ENCODE data around the gene ZSWIM2. TPM values are rescaled to one million over a fixed set of nuclear protein-coding genes. Genes with fewer than 3 reads are reported as not detected.
"Not testable (repeated sequence)": the region's sequence is repeated elsewhere in the genome, so short reads cannot be mapped to it uniquely, and the experiment has no call there.

Gene ZSWIM2
- polyA plus RNA-seq, 3 donors from 2014 or later = not detected

DNA sequence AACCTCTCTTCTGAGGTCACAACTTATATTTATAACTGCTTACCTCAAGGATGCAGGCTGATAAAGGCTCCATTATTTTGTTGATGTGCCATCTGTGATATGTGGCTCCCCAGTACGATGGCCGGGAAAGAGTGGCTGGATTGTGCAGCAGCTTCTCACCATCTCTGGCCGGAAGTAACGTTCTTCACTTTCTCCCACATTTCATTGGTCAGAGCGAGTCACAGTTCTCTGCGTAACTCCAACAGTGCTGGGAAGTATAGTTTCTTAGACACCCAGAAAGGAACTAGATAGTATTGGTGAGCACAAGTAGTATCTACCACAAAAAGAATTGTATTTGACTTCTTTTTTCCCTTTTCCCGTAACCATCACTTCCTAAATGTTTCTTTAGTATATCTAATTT lies 28.7 kb downstream of the ZSWIM2 start:
- Mint-ChIP-seq H3K27me3 (ENCODE audit: low read depth in 3 of 3) (peaks cover 0 to 2% (median 0%) of the 10 kb centered on the region in 3 donors), H3K27ac (no peak overlapping the region), H3K4me3 (no peak overlapping the region), H3K36me3 (no peaks in the 10 kb centered on the region), H3K4me1 (no peaks in the 10 kb centered on the region), H3K9me3 (peaks cover 0 to 13% (median 8%) of the 10 kb centered on the region in 6 donors)
- DNase-seq = no peak

DNA sequence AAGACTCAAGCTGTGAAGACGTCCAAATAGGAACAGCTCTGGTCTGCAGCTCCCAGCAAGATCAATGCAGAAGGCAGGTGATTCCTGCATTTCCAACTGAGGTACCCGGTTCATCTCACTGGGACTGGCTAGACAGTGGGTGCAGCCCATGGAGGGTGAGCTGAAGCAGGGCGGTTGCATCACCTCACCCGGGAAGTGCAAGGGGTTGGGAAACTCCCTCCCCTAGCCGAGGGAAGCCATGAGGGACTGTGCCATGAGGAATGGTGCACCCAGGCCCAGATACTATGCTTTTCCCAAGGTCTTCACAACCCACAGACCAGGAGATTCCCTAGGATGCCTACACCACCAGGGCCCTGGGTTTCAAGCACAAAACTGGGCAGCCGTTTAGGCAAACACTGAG lies 37.2 kb downstream of the ZSWIM2 start:
- not testable (repeated sequence) for H3K27me3 Mint-ChIP-seq (ENCODE audit: low read depth in 3 of 3); DNase-seq; H3K4me3 Mint-ChIP-seq; H3K4me1 Mint-ChIP-seq; H3K27ac Mint-ChIP-seq; H3K36me3 Mint-ChIP-seq
- H3K9me3 Mint-ChIP-seq = peaks cover 4 to 24% (median 8%) of the 10 kb centered on the region in 6 donors

DNA sequence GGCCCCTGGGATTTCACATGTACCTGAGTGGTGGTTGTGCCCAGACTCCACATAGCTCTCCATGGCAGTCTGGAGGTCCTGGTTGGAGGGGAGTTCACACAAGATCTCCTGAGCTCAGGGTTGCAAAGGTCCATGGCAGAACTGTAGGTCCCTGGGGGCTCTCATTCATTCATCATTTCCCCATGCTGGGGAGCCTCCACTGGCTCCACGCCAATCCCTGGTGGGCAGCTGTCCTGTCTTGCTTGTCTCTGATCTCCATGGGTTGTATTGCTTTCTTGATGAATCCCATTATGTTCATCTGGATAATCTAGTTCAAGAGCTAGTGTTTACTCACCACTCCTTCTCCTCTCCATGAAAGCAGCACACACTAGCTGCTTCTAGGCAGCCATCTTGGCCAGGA lies 42.4 kb downstream of the ZSWIM2 start:
- Mint-ChIP-seq H3K4me1 (no peaks in the 10 kb centered on the region), H3K4me3 (no peak overlapping the region), H3K27ac (no peak overlapping the region), H3K9me3 (peaks cover 6 to 20% (median 18%) of the 10 kb centered on the region in 6 donors), H3K27me3 (ENCODE audit: low read depth in 3 of 3) (peaks cover 0 to 2% (median 0%) of the 10 kb centered on the region in 3 donors), H3K36me3 (no peaks in the 10 kb centered on the region)
- no peak for DNase-seq

DNA sequence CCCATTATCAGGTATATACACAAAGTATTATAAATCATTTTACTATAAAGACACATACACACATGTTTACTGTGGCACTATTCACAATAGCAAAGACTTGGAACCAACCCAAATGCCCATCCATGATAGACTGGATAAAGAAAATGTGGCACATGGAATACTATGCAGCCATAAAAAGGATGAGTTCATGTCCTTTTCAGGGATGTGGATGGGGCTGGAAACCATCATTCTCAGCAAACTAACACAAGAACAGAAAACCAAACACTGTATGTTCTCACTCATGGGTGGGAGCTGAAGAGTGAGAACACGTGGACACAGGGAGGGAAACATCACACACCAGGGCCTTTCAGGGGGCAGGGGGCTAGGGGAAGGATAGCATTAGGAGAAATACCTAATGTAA lies 50.4 kb downstream of the ZSWIM2 start:
- not testable (repeated sequence) for DNase-seq; H3K9me3 Mint-ChIP-seq; H3K4me1 Mint-ChIP-seq; H3K27me3 Mint-ChIP-seq (ENCODE audit: low read depth in 3 of 3); H3K27ac Mint-ChIP-seq; H3K36me3 Mint-ChIP-seq; H3K4me3 Mint-ChIP-seq

DNA sequence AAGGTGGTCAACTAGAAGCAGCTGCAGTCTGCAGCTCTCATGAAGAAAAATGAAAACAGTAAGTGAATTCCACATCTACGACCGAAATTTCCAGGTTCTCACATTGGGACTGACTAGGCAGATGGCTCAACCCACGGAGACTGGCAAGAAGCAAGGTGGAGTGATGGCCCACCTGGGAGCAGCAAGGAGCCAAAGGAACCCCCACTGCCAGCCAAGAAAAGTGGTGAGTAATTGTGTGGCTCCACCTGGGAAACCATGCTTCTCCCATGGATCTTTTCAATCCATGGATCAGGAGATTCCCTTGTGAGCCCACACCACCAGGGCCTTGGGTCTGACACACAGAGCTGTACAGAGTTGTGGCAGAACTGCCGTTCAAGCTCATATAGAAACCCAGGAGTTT lies 64.0 kb downstream of the ZSWIM2 start:
- DNase-seq = no peak
- no peaks in the 10 kb centered on the region for H3K36me3 Mint-ChIP-seq
- no peak overlapping the region for H3K4me3 Mint-ChIP-seq
- H3K27ac Mint-ChIP-seq = no peak overlapping the region
- peaks cover 19 to 44% (median 27%) of the 10 kb centered on the region in 6 donors for H3K9me3 Mint-ChIP-seq
- H3K27me3 Mint-ChIP-seq (ENCODE audit: low read depth in 3 of 3) = peaks cover 0 to 2% (median 0%) of the 10 kb centered on the region in 3 donors
- H3K4me1 Mint-ChIP-seq = no peaks in the 10 kb centered on the region

DNA sequence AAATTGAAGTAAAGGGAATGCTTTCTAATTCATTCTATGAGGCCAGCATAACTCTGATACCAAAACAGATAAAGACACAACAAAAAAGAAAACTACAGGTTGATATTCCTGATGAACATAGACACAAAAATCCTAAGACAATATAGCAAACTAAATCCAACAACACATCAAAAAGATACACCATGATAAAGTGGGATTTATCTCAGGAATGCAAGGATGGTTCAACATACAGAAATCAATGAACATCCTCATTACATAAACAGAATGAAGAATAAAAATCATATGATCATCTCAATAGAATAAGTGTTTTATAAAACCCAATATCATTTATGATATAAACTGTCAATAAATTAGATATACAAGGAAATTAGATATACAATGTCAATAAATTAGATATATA lies 65.7 kb downstream of the ZSWIM2 start:
- H3K36me3 Mint-ChIP-seq = no peaks in the 10 kb centered on the region
- H3K27me3 Mint-ChIP-seq (ENCODE audit: low read depth in 3 of 3) = peaks cover 0 to 2% (median 0%) of the 10 kb centered on the region in 3 donors
- H3K27ac Mint-ChIP-seq = no peak overlapping the region
- H3K9me3 Mint-ChIP-seq = peaks cover 18 to 39% (median 25%) of the 10 kb centered on the region in 6 donors
- H3K4me1 Mint-ChIP-seq = no peaks in the 10 kb centered on the region
- no peak overlapping the region for H3K4me3 Mint-ChIP-seq
- DNase-seq = no peak

DNA sequence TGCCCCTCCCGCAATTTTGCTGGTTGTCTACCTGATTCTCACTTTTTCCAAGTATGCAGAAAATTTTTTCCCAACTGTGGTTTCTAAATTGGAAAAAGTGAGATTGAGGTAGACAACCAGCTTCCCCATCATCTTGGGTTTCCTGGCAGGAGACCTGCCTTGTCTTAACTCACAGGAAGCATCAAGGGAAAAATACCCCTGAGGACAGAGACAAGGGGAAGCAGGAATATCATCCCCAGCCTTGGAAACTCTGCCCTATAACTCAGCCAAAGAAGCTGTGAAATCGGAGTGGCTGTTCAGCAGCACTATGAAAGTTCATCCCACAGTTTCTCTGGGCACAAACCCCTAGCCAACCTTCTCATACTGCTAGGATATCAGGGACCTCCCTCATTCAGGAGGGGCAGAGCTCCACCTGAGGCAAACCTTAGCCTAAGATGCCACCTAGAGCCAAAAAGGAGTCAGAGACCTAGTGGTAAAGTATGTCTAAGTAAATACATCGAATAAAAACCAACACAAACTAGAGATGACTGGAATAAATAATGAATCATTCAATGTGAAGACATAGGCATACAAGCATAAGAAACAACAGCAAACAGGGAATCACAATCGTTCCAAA lies 68.2 kb downstream of the ZSWIM2 start:
- no peaks in the 10 kb centered on the region for H3K36me3 Mint-ChIP-seq
- no peak overlapping the region for H3K4me3 Mint-ChIP-seq
- no peaks in the 10 kb centered on the region for H3K4me1 Mint-ChIP-seq
- H3K27me3 Mint-ChIP-seq (ENCODE audit: low read depth in 3 of 3) = peaks cover 0 to 2% (median 0%) of the 10 kb centered on the region in 3 donors
- no peak overlapping the region for H3K27ac Mint-ChIP-seq
- peaks cover 10 to 28% (median 24%) of the 10 kb centered on the region in 6 donors for H3K9me3 Mint-ChIP-seq
- no peak for DNase-seq

Other genes with a start within 250 kb of the ZSWIM2 start
- gene FAM171B, start 155.1 kb downstream of the ZSWIM2 start, polyA plus RNA-seq = under 1 TPM in 2 of 3 donors, not detected in 1; 0.22 to 0.71 TPM

All from immature natural killer cell (primary cell).